Progenitor cell of endocrine pancreas (in vitro differentiated cells): ENCODE data around the gene EML4. TPM values are rescaled to one million over a fixed set of nuclear protein-coding genes. Genes with fewer than 3 reads are reported as not detected.

Experiments
- DNase-seq: peaks from one replicate; pipeline ENCODE4 v3.0.0; 2021; ENCODE audit warnings: low spot score; ENCODE audit not compliant: unreplicated experiment
- H3K27ac Mint-ChIP-seq: 2 replicates; pipeline ENCODE4 v1.8.0; 2021; ENCODE audit warnings: mild to moderate bottlenecking, moderate library complexity, mixed read lengths
- H3K27me3 Mint-ChIP-seq: 2 replicates; pipeline ENCODE4 v1.8.0; 2021; ENCODE audit warnings: mixed read lengths
- H3K36me3 Mint-ChIP-seq: 2 replicates; pipeline ENCODE4 v1.8.0; 2022; ENCODE audit warnings: mixed read lengths; ENCODE audit not compliant: insufficient read depth
- H3K4me1 Mint-ChIP-seq: 2 replicates; pipeline ENCODE4 v1.8.0; 2021; ENCODE audit warnings: low read depth, mixed read lengths
- H3K4me3 Mint-ChIP-seq: 2 replicates; pipeline ENCODE4 v1.8.0; 2021; ENCODE audit warnings: low read depth, mild to moderate bottlenecking, moderate library complexity, mixed read lengths
- H3K9me3 Mint-ChIP-seq: 2 replicates; pipeline ENCODE4 v1.8.0; 2021; ENCODE audit warnings: low read depth, mixed read lengths
- total RNA-seq: library from RNA; stranded (reverse); gene quantifications from 2 replicates; pipeline ENCODE4 v1.2.1, GENCODE V29; 2021
- TF ChIP-seq, protein P1 (sequence below): fragments of 200-600 bp; sonication (generic); IDR thresholded peaks from one replicate; pipeline ENCODE4 v1.5.0; 2021; ENCODE audit warnings: antibody characterized with exemption, mild to moderate bottlenecking; ENCODE audit not compliant: unreplicated experiment

Gene EML4
- total RNA-seq, 1 donor from 2014 or later: 75.7 TPM

DNA sequence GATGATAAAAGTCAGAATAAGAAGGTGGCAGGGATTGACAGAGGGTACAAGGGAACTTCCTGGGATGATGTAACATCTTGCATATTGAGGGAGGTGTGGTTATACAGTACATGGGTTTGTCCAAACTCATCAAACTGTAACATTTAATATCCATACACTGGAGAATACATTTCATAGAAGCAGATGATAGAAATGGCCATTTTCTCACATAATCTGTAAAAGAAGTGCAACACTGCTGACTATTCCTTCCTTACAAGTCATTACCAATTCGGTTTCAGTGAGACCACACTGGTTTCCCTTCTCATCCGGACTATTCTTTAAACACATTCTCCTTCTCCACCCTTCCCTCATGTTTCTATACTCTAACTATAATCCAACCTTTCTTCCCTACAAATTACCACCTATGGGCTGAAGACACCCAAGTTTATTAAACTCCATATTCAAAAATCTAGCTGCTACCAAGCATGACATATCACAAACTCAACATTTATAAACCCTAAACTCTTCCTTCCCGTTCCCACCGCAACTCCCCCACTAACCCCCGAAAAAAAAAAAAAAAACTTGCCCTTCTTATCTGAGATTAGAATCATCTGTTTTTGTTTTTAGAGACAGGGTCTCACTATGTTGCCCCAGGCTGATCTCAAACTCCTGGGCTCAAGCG is 190.3 kb downstream of the EML4 start:
- Mint-ChIP-seq H3K9me3 (no peaks in the 10 kb centered on the region), H3K27me3 (no peaks in the 10 kb centered on the region), H3K4me3 (peak overlapping the region; percentile 96), H3K36me3 (no peaks in the 10 kb centered on the region), H3K27ac (peak overlapping the region; percentile 100), H3K4me1 (peaks cover 30% of the 10 kb centered on the region)
- TF ChIP-seq, protein P1, sequence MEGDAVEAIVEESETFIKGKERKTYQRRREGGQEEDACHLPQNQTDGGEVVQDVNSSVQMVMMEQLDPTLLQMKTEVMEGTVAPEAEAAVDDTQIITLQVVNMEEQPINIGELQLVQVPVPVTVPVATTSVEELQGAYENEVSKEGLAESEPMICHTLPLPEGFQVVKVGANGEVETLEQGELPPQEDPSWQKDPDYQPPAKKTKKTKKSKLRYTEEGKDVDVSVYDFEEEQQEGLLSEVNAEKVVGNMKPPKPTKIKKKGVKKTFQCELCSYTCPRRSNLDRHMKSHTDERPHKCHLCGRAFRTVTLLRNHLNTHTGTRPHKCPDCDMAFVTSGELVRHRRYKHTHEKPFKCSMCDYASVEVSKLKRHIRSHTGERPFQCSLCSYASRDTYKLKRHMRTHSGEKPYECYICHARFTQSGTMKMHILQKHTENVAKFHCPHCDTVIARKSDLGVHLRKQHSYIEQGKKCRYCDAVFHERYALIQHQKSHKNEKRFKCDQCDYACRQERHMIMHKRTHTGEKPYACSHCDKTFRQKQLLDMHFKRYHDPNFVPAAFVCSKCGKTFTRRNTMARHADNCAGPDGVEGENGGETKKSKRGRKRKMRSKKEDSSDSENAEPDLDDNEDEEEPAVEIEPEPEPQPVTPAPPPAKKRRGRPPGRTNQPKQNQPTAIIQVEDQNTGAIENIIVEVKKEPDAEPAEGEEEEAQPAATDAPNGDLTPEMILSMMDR: no peak
- DNase-seq: no peak

DNA sequence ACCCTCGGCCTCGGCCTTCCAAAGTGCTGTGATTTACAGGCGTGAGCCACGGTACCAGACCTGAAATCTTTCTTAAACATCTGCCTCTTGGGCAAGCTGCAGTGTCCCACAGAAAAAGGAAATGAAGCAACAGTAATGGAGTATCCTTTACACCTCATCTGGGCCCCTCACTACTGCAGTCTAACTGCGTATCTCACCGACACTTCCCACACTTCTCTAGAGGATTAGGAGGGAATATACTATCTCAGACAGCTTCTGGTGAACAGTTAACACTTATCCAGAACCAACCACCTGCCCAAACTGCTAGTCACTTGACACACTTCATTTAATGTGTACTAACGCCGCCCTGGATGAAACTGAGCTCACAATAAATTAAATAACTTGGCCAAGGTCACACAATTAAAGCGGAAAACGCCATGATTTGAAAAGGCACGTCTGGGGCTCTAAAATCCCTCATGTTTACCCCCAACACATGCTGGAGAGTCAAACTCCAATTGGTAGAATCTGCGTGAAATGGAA is 190.9 kb downstream of the EML4 start:
- no peaks in the 10 kb centered on the region for H3K36me3 Mint-ChIP-seq
- no peaks in the 10 kb centered on the region for H3K9me3 Mint-ChIP-seq
- peak overlapping the region; percentile 100 for H3K27ac Mint-ChIP-seq
- peaks cover 27% of the 10 kb centered on the region for H3K4me1 Mint-ChIP-seq
- no peaks in the 10 kb centered on the region for H3K27me3 Mint-ChIP-seq
- peak overlapping the region; percentile 96 for H3K4me3 Mint-ChIP-seq
- TF ChIP-seq, protein P1: no peak
- no peak for DNase-seq

DNA sequence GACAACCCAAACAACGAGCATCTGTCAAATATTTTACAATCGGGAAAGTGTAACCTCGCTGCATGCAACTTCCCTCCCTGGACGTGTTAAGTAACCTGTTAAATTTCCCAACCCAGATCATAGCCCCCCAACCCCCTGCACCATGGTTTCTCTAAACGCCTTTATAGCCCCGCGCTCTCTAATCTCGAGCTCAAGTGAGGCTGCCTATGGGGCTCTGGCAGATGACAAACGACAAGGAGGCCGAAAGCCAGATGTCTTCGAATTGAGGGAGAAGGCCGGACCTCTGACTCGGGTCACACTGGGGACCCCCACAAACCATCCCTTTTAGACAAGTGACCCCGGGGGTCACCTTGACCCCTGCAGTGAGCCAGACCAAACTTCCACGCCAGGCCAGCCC is 191.3 kb downstream of the EML4 start:
- Mint-ChIP-seq H3K27ac (peak overlapping the region; percentile 100), H3K9me3 (no peaks in the 10 kb centered on the region), H3K4me1 (peaks cover 25% of the 10 kb centered on the region), H3K36me3 (no peaks in the 10 kb centered on the region), H3K4me3 (peak overlapping the region; percentile 96), H3K27me3 (no peaks in the 10 kb centered on the region)
- TF ChIP-seq, protein P1: no peak
- no peak for DNase-seq

DNA sequence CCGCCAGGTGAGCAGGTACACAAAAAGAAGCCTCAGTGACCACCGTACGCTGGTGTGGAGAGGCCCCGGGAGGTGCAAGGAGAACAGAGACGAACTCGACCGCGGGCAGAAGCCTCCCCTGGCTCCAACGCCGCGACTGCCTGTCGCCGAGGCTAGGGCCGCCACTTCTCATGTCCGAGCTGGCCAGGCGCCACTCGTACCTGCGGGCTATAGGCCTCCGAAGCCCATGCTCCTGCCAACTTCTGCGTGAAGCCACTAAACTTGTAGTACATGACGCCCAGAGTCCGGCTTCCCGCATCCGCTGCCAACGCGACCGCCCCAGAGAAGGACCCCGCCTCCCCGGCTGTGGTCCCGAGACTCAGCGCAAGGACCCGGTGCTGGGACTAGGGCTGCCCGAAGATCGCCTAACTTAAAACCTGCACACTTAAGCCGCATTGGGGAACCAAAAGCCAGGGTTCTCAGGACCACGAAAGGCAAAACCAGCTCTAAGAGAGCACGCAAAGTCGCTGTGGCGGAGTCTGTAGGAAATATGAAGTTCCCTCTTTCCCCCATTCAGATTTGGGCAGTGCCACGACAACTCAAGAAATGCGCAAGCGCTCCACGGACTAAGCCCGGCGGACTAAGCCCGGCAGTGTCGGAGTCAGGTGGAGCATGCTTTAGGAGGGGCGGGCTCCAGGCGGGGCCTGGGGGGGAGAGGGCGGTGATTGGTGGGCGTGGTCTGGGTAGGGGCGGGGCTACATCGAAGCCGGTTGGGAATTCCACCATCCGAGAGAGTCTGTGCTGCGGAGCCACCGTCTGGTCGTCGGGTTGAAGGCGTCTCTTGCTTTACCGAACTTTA is 192.0 kb downstream of the EML4 start, which contains the start of gene COX7A2L:
Gene COX7A2L, minus strand, starts transcription at position 328 of the 838 bp plus-strand sequence. Its CDS starts 56 bp downstream, at position 272.
- H3K4me1 Mint-ChIP-seq: peaks cover 25% of the 10 kb centered on the region
- peak; percentile 93 for DNase-seq
- no peaks in the 10 kb centered on the region for H3K36me3 Mint-ChIP-seq
- peak within 1 kb of the TSS; percentile 96 for H3K4me3 Mint-ChIP-seq
- TF ChIP-seq, protein P1: peak; percentile 19
- H3K27me3 Mint-ChIP-seq: no peaks in the 10 kb centered on the region
- H3K27ac Mint-ChIP-seq: peak within 1 kb of the TSS; percentile 100
- no peaks in the 10 kb centered on the region for H3K9me3 Mint-ChIP-seq

DNA sequence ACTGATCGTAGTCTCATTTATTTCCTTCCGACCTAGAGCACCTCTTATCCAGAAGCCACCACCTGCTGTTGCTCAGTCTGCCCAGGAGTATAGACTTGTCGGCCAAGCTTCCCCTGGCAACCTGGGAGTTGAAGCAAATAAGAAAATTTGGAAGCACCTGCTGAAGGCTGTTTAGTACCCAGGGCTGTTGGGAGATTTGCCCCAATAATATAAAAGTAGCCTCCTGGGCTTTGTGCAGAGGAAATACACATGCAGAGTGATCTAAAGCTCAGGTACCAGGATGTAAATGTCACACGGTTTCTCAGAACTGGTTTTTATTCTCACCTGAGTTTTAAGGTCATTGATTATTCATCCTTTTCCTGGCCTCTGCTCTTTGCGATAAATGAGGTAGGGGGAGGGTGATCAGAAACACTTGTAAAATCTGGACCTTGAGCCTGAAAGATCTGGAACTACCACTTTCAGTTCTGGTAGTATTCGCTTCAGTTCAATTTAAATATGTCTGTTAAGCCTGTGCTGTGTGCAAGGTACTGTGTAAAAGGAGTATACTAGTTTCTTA is 192.7 kb downstream of the EML4 start:
- DNase-seq: no peak
- peak overlapping the region; percentile 96 for H3K4me3 Mint-ChIP-seq
- peak overlapping the region; percentile 100 for H3K27ac Mint-ChIP-seq
- TF ChIP-seq, protein P1: no peak
- H3K4me1 Mint-ChIP-seq: peaks cover 25% of the 10 kb centered on the region
- H3K27me3 Mint-ChIP-seq: no peaks in the 10 kb centered on the region
- no peaks in the 10 kb centered on the region for H3K36me3 Mint-ChIP-seq
- no peaks in the 10 kb centered on the region for H3K9me3 Mint-ChIP-seq
